KOPT-K1 (cell line): ENCODE measurements around the gene LAMC2.

Source experiments
- H3K27ac ChIP-seq: fragments of 200-600 bp; sonication (generic); 2 replicates; pipeline ENCODE4 v1.5.1; 2016; ENCODE audit warnings: antibody characterized with exemption, mild to moderate bottlenecking, low read depth, low read length; ENCODE audit not compliant: poor library complexity, severe bottlenecking
- H3K36me3 ChIP-seq: fragments of 200-600 bp; sonication (generic); 2 replicates; pipeline ENCODE4 v1.5.1; 2017; ENCODE audit warnings: antibody characterized with exemption, mild to moderate bottlenecking, low read length, moderate library complexity; ENCODE audit not compliant: insufficient read depth
- H3K9me3 ChIP-seq: fragments of 200-600 bp; sonication (generic); 2 replicates; pipeline ENCODE4 v1.5.1; 2017; ENCODE audit warnings: antibody characterized with exemption, low read length, mild to moderate bottlenecking; ENCODE audit not compliant: insufficient read depth, poor library complexity, severe bottlenecking

The LAMC2 gene

DNA sequence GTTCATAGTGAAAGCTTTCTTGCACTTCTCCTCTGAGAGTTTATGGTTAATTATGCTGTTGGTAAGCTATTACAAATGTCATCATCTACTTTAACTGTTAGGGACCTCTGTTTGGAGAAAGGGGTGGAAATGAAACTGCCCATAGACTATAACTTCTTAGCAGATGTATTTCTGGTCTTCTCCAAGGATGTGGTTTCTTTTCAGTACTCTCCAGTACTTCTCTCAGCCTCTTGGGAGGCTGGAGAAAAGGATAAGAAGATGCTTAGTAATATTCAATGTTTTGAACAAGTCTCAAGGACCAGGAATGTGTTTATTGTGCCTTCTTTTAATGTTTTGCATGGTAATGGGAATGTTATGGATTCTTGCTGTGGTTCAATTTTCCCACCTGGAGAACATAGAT lies 60.4 kb downstream of the LAMC2 start:
- no peaks in the 10 kb centered on the region for H3K9me3 ChIP-seq

DNA sequence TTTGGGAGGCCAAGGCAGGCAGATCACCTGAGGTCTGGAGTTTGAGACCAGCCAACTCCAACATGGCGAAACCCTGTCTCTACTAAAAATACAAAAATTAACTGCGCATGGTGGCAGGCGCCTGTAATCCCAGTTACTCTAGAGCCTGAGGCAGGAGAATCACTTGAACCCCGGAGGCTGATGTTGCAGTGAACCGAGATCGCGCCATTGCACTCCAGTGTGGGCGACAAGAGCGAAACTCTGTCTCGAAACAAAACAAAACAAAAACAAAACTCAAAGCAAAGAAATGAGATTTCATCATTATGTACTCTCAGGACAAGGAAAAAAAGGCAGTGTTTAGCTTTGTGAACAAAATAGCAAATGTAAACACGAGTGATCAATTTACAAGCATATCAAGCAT lies 61.0 kb downstream of the LAMC2 start:
- H3K9me3 ChIP-seq = no peaks in the 10 kb centered on the region
- H3K27ac ChIP-seq = no peak overlapping the region
- H3K36me3 ChIP-seq = no peaks in the 10 kb centered on the region

More for the DNA sequence above, 60.4 kb downstream of the LAMC2 start:
- Histone ChIP-seq H3K36me3 (no peaks in the 10 kb centered on the region), H3K27ac (no peak overlapping the region)

DNA sequence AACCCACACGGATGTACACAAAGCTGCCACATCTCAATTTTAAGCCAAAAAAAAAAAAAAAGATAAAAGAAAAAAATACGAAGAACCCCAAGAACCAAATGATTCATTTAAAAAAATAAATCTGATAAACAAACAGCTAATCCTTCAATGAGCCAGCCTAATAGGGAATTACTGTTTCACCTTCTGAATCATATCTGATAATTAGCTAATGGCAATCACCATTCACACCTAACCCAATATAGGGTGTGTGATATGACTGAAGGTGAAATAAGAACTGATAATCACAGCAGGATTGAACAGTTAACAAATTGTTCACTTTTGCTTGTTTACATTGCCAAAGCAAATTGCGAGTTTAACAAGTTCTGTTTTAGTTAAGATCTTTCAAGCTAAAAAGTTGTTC lies 61.4 kb downstream of the LAMC2 start:
- Histone ChIP-seq H3K27ac (no peak overlapping the region), H3K36me3 (no peaks in the 10 kb centered on the region), H3K9me3 (no peaks in the 10 kb centered on the region)

DNA sequence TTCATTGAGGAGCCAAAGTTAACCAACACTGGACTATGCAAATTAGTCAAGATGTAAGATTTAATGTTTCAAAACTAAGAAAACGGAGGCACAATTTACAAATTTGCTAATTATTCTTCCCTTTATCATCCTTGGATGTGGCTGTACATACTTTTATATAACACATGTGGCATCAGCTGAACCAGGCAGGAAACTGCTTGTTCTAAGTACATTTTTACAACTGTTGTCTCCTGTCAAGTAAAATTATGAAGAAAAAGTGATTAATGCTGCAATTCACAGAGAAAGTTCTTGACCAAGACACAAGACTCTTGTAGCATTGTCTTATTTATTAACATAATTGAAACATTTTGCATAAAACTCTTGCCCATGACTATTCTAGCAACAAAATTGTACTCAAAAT lies 61.9 kb downstream of the LAMC2 start:
- Histone ChIP-seq H3K9me3 (no peaks in the 10 kb centered on the region), H3K36me3 (no peaks in the 10 kb centered on the region), H3K27ac (no peak overlapping the region)

DNA sequence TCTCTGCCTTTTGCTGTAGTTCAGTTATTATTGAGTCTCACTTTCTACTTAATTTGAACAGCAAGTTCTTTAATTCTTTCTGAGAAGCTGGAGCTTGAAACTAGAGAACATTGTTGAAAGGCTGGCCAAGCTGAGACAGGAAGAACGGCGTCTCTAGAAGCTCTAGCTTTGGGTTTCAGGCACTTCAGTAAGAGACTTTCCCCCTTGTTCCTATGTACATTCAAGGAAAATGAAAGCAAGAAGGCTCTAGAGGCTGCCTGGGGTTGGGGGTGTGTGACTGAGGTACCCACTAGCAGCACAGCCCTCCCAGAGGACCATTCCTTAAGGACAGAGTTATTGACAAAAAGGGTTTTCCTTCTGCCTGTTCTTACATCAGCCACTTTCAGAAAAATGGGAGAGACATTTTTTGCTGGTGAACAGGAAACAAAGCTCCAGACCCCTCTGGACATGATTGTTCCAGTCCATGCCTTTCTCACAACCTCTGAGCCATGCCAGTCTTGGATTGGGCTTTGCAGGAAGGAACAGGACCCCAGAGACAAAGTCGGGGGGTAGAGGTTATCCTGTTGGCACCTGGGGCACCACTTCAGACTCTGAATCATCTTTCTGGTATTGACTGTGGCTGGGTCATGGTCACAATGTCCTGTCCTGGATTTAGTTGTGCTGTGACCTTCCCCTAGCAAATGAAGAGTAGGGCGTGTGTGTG lies 63.1 kb downstream of the LAMC2 start:
- H3K27ac ChIP-seq = no peak overlapping the region

DNA sequence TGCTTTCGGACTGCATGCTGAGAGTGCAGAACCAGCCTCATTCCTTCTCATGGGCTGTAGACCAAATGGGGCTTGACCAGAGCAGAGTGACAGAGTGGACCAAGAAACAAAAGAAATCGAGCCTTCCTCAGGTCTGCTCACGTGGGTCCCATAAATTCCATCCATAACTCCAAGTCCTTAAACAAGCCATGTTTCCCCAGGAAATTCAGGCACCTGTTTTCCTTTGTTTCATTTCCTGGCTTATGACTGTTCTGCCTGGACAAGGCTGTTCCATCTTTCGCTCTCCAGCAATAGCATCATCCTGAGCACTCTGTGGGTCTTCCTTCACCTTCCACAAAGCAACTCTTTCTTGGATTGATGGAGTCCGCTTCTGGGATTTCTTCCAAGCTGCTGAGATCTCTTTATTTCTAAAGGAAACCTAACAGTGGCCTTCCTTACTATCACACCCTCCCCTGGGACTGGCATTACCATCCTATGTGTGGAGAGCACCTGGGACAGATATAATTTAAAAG lies 63.9 kb downstream of the LAMC2 start:
- Histone ChIP-seq H3K27ac (no peak overlapping the region), H3K9me3 (peaks cover 4% of the 10 kb centered on the region), H3K36me3 (no peaks in the 10 kb centered on the region)

More for the DNA sequence above, 63.1 kb downstream of the LAMC2 start:
- Histone ChIP-seq H3K9me3 (no peaks in the 10 kb centered on the region), H3K36me3 (no peaks in the 10 kb centered on the region)

DNA sequence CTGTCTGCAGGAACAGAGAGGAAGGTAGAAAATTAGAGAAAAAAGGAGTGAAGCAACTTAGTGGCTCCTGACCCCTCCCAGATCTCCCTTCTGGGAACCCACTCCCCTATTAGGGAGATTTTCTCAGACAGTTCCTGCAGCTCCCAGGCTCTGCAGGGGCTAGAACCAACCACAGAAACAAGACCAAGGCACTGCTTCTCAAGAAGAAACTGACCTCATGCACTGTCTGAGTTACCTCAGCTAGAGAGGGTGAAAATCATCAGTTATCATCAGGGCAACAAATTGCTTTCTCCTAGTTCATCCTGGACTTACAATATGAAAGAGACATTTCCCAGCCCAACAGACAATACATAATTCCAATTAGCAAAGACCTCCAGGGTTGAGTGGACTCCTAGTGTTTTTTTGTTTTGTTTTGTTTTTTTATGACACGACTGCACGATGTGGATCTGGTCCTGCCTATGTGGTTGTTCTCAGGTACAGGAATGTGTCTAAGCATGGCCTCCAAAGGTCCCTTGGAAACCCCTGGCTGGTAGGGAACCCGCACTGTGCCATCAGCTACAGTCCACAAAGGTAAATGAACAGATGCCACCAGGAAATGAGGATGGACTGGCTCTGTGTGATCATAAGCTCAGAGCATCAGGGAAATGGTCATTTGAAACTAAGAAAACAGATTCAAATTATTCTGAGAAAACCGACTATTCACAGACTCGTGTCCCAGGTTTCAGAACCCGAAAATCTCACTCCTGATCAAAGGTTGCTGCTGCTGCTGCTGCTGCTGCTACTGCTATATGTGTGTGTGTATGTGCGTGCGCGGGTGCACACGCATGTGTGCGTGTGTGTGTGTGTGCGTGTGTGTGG lies 65.3 kb downstream of the LAMC2 start:
- no peak overlapping the region for H3K27ac ChIP-seq
- H3K36me3 ChIP-seq = no peaks in the 10 kb centered on the region
- peaks cover 9% of the 10 kb centered on the region for H3K9me3 ChIP-seq

DNA sequence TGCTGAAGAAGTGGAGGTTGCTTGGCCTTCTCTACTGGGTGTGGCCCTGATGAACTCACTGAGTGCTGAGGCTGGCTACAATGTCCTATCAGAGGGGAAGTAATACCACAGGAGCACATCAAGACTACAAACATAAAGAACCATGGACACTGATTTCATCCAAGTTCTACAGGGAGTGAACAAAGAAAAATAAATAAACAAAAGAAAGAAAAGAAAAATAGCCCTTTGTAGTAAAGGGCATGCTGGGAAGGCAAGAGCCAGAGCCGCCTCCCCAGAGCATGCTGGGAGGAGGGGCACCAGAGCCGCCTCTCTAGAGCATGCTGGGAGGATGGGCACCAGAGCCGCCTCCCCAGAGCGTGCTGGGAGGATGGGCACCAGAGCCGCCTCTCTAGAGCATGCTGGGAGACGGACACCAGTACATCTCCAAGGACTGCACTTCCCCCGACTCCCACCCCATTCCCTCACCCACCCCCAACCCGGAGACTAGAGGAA lies 65.9 kb downstream of the LAMC2 start:
- no peaks in the 10 kb centered on the region for H3K36me3 ChIP-seq
- H3K9me3 ChIP-seq = peaks cover 9% of the 10 kb centered on the region
- H3K27ac ChIP-seq = no peak overlapping the region

DNA sequence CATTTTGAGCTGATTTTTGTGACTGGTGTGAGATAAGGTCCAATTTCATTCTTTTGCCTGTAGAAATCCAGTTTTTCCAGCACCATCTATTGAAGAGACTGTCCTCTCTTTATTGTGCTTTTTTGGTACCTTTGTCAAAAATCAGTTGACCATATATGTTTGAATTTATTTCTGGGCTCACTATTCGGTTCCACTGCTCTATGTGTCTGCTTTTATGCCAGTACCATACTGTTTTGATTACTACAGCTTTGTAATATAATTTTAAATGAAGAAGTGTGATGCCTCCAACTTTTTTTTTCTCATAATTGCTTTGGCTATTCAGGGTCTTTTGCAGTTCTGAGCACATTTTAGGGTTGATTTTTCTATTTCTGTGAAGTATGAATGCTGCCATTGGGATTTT lies 69.0 kb downstream of the LAMC2 start:
- Histone ChIP-seq H3K9me3 (peaks cover 9% of the 10 kb centered on the region), H3K36me3 (no peaks in the 10 kb centered on the region), H3K27ac (no peak overlapping the region)

DNA sequence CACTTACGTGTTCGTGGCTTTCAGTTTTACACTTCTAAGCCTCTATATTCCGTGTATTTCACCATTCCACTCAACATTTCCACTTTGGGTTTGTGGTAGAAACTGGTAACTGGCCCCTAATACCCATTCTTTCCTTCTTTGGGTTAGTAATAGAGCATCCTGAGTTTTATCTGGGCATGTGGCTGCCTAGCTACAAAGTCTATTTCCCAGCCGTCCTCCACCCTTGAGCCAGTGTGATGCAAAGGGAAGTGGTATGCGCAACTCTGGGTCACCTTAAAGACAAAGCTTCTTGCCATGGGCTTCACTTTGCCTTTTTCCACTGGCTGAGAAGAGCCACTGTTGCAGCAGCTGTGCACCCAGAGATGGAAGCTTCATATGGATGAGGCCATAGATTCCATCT lies 73.9 kb downstream of the LAMC2 start:
- Histone ChIP-seq H3K36me3 (no peaks in the 10 kb centered on the region), H3K27ac (no peak overlapping the region), H3K9me3 (peaks cover 6% of the 10 kb centered on the region)

DNA sequence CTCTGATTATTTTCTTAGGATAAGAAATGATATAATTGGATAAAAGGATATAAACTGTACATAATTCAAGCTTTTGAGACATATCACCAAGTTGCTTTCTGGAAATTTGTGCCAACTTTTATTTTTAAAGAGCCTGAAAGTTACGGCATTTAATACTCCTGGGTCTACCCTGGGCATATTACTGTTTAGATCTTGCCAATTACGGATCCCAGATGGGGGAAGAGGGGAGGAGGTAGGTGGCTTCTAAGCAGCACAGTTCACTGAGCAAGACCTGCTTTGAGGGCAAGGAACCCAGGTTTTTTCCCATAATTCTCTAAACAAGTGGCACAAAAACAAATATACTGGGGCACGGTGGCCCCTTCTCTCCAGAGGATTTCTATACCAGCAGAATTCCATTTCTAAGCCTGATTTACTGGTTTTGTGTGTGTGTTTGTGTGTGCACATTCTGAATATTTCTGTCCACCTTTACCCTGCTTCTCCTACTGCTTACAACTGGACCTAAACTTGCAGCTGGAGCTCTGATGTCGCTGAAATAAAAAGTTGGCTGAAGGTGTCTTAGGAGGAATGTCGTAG lies 76.7 kb downstream of the LAMC2 start:
- no peaks in the 10 kb centered on the region for H3K9me3 ChIP-seq
- no peak overlapping the region for H3K27ac ChIP-seq
- H3K36me3 ChIP-seq = no peaks in the 10 kb centered on the region

DNA sequence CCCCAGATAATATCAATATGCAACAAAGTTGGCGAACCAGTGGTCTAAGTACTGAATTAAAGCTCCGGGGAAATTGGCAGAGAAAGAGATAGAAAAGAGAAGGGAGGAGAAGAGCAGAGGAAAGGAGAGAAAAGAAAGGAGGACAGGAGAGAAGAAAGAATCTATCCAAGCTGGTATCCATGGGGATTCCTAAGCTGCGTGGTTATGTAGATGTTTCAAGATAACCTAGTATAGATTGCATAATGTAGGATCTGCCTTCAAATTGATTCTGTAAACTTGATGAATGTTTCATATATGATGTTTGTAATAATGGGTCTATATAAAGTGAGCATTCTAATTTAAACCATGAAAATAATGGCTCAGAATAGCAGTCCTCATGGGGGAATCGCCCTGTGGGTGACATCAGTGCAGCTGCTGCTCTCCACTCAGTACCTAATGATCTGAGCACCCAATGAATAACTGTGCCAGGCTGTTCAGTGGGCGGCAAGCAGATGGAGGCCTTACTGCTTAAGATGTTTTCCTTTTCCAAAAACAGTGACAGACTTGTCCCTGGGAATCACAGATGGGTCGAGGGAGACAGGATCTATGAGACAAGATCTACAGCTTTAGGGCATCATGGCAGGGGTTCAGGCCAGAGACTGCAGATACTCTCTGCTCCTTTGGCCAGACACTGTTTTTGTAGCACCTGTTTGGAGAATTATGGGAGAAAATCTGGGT lies 78.0 kb downstream of the LAMC2 start:
- no peak overlapping the region for H3K27ac ChIP-seq

DNA sequence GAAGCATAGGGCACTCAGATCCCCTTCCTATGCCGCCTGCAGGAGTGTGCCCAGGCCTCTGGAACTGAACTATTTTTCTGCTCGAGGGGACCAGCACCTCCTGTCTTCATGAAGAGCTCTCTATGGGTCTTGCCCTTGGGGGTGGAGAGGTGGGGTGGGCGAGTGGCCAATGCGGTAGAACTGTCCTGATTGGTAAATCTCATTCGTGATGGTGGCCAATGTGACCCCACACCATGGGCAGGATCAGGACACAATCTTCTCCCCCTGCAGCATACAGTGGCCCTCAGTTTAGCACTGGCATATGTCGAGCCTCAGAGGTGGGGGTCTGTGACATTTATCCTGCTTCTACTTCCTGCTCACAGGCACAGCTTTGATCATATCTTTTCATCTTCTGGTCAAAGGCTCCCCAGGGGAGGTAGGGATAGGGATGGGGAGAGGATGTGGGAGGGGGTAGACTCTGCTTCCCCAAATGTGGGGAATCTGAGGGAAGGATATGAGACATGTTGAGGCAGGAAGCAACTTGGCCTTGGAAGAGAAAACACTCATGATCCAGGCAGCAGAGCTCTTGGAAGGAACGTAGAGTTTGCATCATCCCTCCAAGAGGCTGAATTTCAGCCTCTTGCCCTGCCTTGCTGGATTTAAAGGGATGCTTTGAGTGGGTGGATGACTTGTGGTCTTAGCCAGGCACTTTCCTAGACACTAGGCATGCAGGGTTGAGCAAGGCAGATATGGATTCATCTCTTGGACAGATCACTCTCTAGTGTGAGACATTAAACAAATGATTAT lies 81.8 kb downstream of the LAMC2 start:
- no peaks in the 10 kb centered on the region for H3K9me3 ChIP-seq
- H3K36me3 ChIP-seq = no peaks in the 10 kb centered on the region
- H3K27ac ChIP-seq = no peak overlapping the region

More for the DNA sequence above, 78.0 kb downstream of the LAMC2 start:
- no peaks in the 10 kb centered on the region for H3K9me3 ChIP-seq
- H3K36me3 ChIP-seq = no peaks in the 10 kb centered on the region

DNA sequence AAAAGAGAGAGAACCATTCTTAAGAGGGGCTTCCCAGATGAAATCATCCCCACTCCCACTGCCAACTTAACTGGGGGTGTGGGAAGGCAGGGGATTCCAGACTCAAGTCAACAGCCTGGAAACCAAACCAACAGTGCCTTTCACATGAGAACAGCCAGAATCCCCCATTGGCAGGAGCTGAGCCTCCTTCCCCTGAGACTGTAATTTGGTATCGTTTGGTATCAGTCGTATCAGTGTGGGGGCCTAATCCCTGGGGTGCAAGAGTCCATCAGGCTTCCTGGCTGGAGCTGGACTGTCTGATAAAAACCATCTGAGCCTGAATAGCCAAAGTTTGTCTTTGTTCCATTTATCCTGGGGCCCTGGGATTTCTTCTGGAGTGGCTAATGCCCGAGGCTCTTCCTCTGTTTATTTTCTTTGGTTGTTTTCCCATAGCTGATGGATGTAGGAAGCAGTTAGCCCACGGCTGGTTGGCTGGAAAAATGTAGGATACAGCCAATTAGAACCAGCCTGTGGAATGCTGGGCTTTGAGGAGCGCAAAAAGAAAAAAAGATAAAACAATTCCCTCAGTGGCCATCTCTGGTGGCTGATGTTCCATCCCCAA lies 84.6 kb downstream of the LAMC2 start:
- Histone ChIP-seq H3K27ac (no peak overlapping the region), H3K9me3 (no peaks in the 10 kb centered on the region)

More for the DNA sequence above, 84.6 kb downstream of the LAMC2 start:
- no peaks in the 10 kb centered on the region for H3K36me3 ChIP-seq
